ENCODE results near the gene STX5. TPM values are rescaled to one million over a fixed set of nuclear protein-coding genes. Genes with fewer than 3 reads are reported as not detected.

Gene STX5
- total and polyA plus RNA-seq, 9 of the 15 experiments (the other 6 are each of a cell fraction or from before 2014, with no cell fraction given), result 2.8 to 28.6 (median 23.7) TPM

- no peak for TF ChIP-seq ZNF212 (CRISPR knock-in tag; IDR thresholded peaks at IDR 0.05)
- 0 out of 2 replicates have a peak, but pooled peaks have one; percentile 45 for TF ChIP-seq CHCHD3 (CRISPR knock-in tag; IDR thresholded peaks at IDR 0.05)
- 0 out of 2 replicates have a peak, but pooled peaks have one; percentile 38 for TF ChIP-seq PHB (CRISPR knock-in tag; IDR thresholded peaks at IDR 0.05)
- TF ChIP-seq BRF2 (IDR thresholded peaks at IDR 0.05; ENCODE audit: borderline replicate concordance, insufficient read depth, insufficient read length), result no peak
- peak; percentile 97 for TF ChIP-seq NR1H2 (CRISPR knock-in tag; IDR thresholded peaks at IDR 0.05)
- no peak for TF ChIP-seq ID3 (CRISPR knock-in tag; IDR thresholded peaks at IDR 0.05)
- 0 out of 2 replicates have a peak, but pooled peaks have one; percentile 47 for TF ChIP-seq ID3 (tag; IDR thresholded peaks at IDR 0.05)
- peak; percentile 86; the same call in 1 of the 2 replicates for TF ChIP-seq EP400 (IDR thresholded peaks at IDR 0.05)
- no peak for TF ChIP-seq SP2 (IDR thresholded peaks at IDR 0.05; ENCODE audit: extremely low read depth, low read depth, low read length, poor library complexity, severe bottlenecking)
- TF ChIP-seq NCOA4 (IDR thresholded peaks at IDR 0.05; ENCODE audit: partially characterized antibody), result no peak
- peak; percentile 92 for TF ChIP-seq SIN3B (IDR thresholded peaks at IDR 0.05; ENCODE audit: low read depth)
- TF ChIP-seq TSHZ1 (CRISPR knock-in tag; IDR thresholded peaks at IDR 0.05), result no peak
- TF ChIP-seq SOX6 (IDR thresholded peaks at IDR 0.05), result no peak
- TF ChIP-seq ARNT (IDR thresholded peaks at IDR 0.05), result no peak
- peak; percentile 94 for TF ChIP-seq THAP12 (CRISPR knock-in tag; IDR thresholded peaks at IDR 0.05)
- no peak for TF ChIP-seq PCBP1 (IDR thresholded peaks at IDR 0.05; ENCODE audit: low read depth, low read length, poor library complexity, severe bottlenecking)
- no peak for TF ChIP-seq MEIS2 (IDR thresholded peaks at IDR 0.05; ENCODE audit: partially characterized antibody)
- no peak for TF ChIP-seq DDX20 (tag; IDR thresholded peaks at IDR 0.05; ENCODE audit: low read depth)
- no peak for TF ChIP-seq HNRNPLL (IDR thresholded peaks at IDR 0.05; ENCODE audit: low read depth, low read length, poor library complexity, severe bottlenecking)
- TF ChIP-seq ZNF589 (CRISPR knock-in tag; IDR thresholded peaks at IDR 0.05; ENCODE audit: low read depth), result no peak
- 0 out of 2 replicates have a peak, but pooled peaks have one; percentile 76 for TF ChIP-seq CBFB (CRISPR knock-in tag; IDR thresholded peaks at IDR 0.05)
Observed at GRCh38 chr11:62791501-62792201, 40.2 kb downstream of the STX5 start, which contains the start of gene TMEM223 (continued).

All from K562 (cell line).